ENCODE data around the gene ZBTB7C. TPM values are rescaled to one million over a fixed set of nuclear protein-coding genes. Genes with fewer than 3 reads are reported as not detected.

Gene ZBTB7C
- polyA plus RNA-seq, 1 of the 3 experiments (the other 2 are of a cell fraction), result 0.05 TPM

DNA sequence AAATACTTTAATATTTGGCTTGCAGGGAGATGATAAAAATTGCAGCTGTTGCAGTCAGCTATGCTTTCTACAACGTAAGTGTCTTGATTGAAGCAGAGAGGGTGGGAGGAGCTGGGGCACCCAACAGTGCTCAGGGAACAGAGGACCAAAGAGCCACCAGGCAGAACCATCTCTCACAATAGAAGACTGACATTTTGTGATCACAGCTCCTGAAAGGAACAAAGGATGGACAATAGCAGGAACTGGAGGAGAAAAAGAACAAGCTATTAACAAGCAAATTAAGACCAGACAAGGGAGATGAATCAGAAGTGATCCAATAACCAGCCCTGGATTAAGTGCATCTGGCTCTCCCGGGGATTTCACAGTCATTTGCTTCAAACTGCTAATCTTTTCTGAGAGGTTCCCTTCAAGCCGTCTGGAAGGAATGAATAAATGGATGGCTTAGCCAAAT, 413.1 kb downstream of the ZBTB7C start (continued):
- TF ChIP-seq, protein P1, sequence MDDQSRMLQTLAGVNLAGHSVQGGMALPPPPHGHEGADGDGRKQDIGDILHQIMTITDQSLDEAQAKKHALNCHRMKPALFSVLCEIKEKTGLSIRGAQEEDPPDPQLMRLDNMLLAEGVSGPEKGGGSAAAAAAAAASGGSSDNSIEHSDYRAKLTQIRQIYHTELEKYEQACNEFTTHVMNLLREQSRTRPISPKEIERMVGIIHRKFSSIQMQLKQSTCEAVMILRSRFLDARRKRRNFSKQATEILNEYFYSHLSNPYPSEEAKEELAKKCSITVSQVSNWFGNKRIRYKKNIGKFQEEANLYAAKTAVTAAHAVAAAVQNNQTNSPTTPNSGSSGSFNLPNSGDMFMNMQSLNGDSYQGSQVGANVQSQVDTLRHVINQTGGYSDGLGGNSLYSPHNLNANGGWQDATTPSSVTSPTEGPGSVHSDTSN (IDR thresholded peaks at IDR 0.05), result no peak
- TF ChIP-seq ELF1 (IDR thresholded peaks at IDR 0.05), result no peak
- TF ChIP-seq MEF2A (IDR thresholded peaks at IDR 0.05; ENCODE audit: borderline replicate concordance, low read depth), result no peak
- TF ChIP-seq FOSL2 (IDR thresholded peaks at IDR 0.05; ENCODE audit: borderline replicate concordance, low read depth), result no peak
- no peak for TF ChIP-seq NFIC (IDR thresholded peaks at IDR 0.05; ENCODE audit: borderline replicate concordance)

GRCh38 chr18:47995654-47996053, 413.5 kb downstream of the ZBTB7C start:
- Histone ChIP-seq H3K9me3 (no peaks in the 10 kb centered on the region), H3K9me2 (no peaks in the 10 kb centered on the region), H3K36me3 (replicated peaks in 1 of 2; ENCODE audit: control insufficient read depth in 1 of 2, insufficient read depth in 2 of 2, low read length in 1 of 2) (no peaks in the 10 kb centered on the region), H4K20me1 (ENCODE audit: insufficient read depth) (no peaks in the 10 kb centered on the region), H3F3A (replicated peaks; ENCODE audit: insufficient read depth) (no peaks in the 10 kb centered on the region), H3K4me1 (ENCODE audit: control insufficient read depth in 1 of 2, insufficient read depth in 2 of 2, low read depth in 1 of 2, low read length in 1 of 2) (peaks cover 0 to 9% of the 10 kb centered on the region in 2 experiments; a peak in 2 of 4 replicates), H2AFZ (ENCODE audit: low read depth) (no peak overlapping the region), H3K79me2 (ENCODE audit: insufficient read depth) (no peaks in the 10 kb centered on the region), H3K4me3 (ENCODE audit: low read depth in 2 of 2, low read length in 1 of 2) (no peak overlapping the region), H3K4me2 (no peak overlapping the region), H3K27ac (ENCODE audit: low read depth in 2 of 2, low read length in 1 of 2) (peak overlapping the region in 1 of 2 experiments; percentile 72; a peak in 2 of 4 replicates), H3K9ac (no peak overlapping the region), H3K27me3 (ENCODE audit: insufficient read depth) (no peaks in the 10 kb centered on the region; the same call in 1 of the 2 replicates)
- TF ChIP-seq EZH2phosphoT487 (IDR thresholded peaks at IDR 0.05; ENCODE audit: borderline replicate concordance, low read depth) (no peak), FOXM1 (IDR thresholded peaks at IDR 0.05; ENCODE audit: low read depth) (no peak), MEF2A (IDR thresholded peaks at IDR 0.05; ENCODE audit: borderline replicate concordance, low read depth) (no peak), RCOR1 (IDR thresholded peaks at IDR 0.05; ENCODE audit: low read length) (no peak), USF1 (IDR thresholded peaks at IDR 0.05; ENCODE audit: borderline replicate concordance, low read depth) (no peak), MXI1 (IDR thresholded peaks at IDR 0.05; ENCODE audit: low read depth, low read length) (no peak), GATA2 (CRISPR knock-in tag; IDR thresholded peaks at IDR 0.05) (no peak), ELF1 (IDR thresholded peaks at IDR 0.05) (no peak), SMC3 (IDR thresholded peaks at IDR 0.05; ENCODE audit: low read depth, low read length) (no peak), RAD21 (IDR thresholded peaks at IDR 0.05; ENCODE audit: low read length) (no peak), FOSL2 (IDR thresholded peaks at IDR 0.05; ENCODE audit: borderline replicate concordance, low read depth) (no peak), RXRA (IDR thresholded peaks at IDR 0.05; ENCODE audit: borderline replicate concordance, low read depth) (no peak), SIN3A (IDR thresholded peaks at IDR 0.05; ENCODE audit: borderline replicate concordance, low read depth, low read length) (no peak)
- TF ChIP-seq, protein P2, sequence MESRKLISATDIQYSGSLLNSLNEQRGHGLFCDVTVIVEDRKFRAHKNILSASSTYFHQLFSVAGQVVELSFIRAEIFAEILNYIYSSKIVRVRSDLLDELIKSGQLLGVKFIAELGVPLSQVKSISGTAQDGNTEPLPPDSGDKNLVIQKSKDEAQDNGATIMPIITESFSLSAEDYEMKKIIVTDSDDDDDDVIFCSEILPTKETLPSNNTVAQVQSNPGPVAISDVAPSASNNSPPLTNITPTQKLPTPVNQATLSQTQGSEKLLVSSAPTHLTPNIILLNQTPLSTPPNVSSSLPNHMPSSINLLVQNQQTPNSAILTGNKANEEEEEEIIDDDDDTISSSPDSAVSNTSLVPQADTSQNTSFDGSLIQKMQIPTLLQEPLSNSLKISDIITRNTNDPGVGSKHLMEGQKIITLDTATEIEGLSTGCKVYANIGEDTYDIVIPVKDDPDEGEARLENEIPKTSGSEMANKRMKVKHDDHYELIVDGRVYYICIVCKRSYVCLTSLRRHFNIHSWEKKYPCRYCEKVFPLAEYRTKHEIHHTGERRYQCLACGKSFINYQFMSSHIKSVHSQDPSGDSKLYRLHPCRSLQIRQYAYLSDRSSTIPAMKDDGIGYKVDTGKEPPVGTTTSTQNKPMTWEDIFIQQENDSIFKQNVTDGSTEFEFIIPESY (IDR thresholded peaks at IDR 0.05; ENCODE audit: borderline replicate concordance, low read depth), result no peak
- TF ChIP-seq, protein P3, sequence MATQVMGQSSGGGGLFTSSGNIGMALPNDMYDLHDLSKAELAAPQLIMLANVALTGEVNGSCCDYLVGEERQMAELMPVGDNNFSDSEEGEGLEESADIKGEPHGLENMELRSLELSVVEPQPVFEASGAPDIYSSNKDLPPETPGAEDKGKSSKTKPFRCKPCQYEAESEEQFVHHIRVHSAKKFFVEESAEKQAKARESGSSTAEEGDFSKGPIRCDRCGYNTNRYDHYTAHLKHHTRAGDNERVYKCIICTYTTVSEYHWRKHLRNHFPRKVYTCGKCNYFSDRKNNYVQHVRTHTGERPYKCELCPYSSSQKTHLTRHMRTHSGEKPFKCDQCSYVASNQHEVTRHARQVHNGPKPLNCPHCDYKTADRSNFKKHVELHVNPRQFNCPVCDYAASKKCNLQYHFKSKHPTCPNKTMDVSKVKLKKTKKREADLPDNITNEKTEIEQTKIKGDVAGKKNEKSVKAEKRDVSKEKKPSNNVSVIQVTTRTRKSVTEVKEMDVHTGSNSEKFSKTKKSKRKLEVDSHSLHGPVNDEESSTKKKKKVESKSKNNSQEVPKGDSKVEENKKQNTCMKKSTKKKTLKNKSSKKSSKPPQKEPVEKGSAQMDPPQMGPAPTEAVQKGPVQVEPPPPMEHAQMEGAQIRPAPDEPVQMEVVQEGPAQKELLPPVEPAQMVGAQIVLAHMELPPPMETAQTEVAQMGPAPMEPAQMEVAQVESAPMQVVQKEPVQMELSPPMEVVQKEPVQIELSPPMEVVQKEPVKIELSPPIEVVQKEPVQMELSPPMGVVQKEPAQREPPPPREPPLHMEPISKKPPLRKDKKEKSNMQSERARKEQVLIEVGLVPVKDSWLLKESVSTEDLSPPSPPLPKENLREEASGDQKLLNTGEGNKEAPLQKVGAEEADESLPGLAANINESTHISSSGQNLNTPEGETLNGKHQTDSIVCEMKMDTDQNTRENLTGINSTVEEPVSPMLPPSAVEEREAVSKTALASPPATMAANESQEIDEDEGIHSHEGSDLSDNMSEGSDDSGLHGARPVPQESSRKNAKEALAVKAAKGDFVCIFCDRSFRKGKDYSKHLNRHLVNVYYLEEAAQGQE (IDR thresholded peaks at IDR 0.05; ENCODE audit: low read depth, low read length), result no peak
- TF ChIP-seq, protein P4, sequence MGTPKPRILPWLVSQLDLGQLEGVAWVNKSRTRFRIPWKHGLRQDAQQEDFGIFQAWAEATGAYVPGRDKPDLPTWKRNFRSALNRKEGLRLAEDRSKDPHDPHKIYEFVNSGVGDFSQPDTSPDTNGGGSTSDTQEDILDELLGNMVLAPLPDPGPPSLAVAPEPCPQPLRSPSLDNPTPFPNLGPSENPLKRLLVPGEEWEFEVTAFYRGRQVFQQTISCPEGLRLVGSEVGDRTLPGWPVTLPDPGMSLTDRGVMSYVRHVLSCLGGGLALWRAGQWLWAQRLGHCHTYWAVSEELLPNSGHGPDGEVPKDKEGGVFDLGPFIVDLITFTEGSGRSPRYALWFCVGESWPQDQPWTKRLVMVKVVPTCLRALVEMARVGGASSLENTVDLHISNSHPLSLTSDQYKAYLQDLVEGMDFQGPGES (IDR thresholded peaks at IDR 0.05; ENCODE audit: low read depth, low read length), result no peak
- TF ChIP-seq, protein P5, sequence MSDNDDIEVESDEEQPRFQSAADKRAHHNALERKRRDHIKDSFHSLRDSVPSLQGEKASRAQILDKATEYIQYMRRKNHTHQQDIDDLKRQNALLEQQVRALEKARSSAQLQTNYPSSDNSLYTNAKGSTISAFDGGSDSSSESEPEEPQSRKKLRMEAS (IDR thresholded peaks at IDR 0.05; ENCODE audit: low read depth), result no peak
- POLR2A ChIA-PET, result no interaction called here
- 84% methylated on average over 3 of the region's 3 CpGs for WGBS (ENCODE audit: low lambda C conversion rate)
- CTCF ChIA-PET, result interaction anchor here (1.6 to 5.4 kb wide), 3 partner anchors 11 to 451 kb away, joined by 5 to 61 read pairs (median 5); no protein-coding TSS in a partner anchor
- DNase-seq, result no peak

All from SK-N-SH (cell line).